ENCODE data around the gene SLC25A23.
"Not testable (repeated sequence)": the region's sequence is repeated elsewhere in the genome, so short reads cannot be mapped to it uniquely, and the experiment has no call there.

SLC25A23 gene

DNA sequence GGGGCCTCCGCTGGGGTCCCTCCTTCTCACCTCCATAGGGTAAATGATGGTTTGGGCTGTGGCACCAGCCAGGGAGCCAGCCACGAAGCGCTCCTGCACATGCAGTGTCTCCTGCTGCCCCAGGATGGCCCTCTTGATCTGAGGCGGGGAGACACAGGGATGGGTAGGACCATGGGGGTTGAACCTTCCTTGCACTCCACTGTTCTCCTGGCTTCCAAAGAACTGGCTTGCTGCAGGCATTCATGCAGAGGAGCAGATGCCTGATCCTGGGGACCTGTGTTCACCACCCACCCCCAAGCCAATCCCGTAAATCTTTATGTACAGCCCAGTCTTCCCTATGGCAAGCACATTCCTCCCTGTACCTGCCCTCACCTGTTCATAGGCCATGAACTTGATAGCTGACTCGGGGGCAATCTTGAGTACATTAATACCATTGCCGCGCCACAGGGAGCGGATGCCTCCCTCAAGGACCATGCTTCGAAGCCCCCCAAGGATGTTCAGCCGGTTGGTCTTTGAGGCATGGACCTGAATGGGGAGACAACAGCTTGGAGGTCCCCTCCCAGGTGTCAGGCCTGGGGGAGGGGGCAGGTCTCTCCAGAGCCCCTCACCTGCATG is 5.5 kb downstream of the SLC25A23 start:
- DNase-seq: no peak

DNA sequence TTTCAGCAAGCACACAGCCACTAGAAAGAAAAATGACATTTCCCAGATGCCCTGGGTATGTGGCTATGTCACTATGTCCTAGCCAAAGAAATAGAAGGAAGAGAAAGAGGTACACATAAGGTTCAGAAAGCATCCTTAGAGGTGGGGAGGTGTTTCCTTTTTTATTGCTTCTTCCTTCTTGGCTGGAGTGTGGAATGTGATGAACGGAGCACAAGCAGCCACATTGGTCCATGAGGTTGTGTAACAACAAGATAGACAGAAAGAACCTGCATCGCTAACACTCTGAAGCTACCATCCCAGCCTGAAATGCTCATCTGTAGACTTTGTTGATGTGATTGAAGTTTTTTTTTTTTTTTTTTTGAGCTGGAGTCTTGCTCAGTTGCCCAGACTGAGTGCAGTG is 6.7 kb downstream of the SLC25A23 start:
- DNase-seq: no peak

DNA sequence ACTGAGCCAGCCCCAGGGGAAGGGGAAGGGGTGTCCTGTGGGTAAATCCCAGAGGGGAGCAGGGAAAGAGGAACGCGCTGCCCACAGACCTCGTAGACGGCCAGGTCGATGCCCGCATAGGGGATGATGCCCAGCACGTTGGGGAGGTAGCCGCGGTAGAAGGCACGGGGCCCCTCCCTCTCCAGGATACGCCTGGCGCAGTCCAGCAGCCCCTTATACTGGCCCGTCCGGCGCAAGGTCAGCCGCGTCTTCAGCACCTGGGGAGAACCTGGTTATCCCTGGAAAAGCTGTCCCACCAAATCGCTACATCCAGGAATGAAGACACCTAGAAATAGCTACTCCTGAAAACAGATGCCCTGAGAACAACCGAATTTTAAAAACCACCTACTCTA is 7.4 kb downstream of the SLC25A23 start:
- DNase-seq: no peak

DNA sequence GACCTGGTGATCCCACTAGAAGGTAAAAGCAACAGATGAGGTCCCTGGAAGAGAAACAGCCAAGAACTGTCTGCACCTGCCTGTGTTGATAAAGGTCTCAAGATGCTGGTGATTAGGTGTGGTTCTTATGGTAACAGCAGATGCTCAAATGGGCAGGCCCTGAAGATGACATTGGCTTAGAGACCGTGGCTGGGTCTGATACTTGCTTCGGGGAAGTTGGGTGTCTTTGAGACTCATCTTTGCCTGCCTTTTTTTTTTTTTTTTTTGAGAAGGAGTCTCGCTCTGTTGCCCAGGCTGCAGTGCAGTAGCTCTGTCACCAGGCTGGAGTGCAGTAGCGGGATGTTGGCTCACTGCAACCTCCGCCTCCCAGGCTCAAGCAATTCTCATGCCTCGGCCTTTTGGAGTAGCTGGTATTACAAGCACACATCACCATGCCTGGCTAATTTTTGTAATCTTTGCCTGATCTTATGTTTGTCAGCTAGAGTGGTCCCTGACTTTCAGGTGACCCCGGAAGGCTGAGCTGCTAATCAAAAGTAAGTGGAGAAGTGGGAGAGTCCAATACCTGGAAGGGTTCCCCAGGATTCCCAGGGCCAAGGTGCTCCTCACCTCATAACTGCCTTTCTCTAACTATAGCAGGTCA is 7.9 kb downstream of the SLC25A23 start:
- DNase-seq: no peak

DNA sequence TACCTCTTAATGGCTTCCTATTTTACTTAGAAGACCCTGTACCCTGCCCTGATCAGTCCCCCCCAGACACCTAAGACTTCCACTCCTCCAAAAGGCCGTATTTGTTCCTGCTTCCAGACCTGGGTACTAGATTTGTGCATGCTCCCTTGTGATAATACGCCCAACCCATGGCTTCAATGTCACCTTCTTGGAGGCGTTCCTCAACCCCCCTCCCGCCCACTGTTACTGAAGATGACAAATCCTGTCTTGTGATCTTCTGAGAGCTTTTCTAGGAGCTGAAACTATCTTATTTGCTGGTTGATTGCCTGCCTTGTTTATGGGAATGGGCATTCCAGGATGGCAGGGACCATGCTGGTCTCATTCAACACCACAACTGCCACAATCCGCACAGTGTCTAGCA is 9.4 kb downstream of the SLC25A23 start:
- DNase-seq: no peak

DNA sequence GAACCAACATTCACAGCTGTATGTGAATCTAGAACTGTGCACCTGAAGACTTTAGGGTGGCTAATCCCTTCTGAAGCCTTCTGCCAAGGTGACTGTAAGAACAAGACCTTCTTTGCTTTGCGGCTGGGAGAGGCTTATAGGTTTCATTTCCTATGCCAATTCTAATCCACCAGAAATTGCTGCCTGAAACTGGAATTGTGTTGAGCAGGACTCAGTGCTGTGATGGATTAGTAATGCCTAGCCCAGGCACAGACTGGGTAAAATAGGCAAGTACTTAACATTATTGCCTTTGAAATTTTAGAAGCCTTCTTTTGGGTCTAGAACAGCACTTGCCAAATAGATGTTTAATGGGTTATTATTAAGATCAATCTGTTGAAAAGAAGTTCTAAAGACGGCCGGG is 11.5 kb downstream of the SLC25A23 start:
- no peak for DNase-seq

DNA sequence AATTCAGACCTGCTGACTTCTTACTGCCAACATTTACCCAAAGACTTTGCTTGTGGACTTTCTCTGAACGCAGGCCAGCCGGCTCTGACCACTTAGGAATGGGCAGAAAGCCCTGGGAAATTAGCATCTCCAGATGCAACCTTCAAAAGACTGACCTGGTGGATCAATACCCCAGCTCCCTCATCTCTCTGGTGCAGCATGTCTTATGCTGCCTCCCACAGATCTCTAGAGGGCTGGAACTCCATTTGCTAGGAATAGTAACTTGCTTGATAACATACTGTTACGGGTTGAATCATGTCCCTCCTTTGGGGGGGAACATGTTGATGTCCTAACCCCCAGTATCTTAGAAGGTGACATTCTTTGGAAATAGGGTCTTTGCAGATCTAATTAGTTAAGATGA is 13.1 kb downstream of the SLC25A23 start:
- no peak for DNase-seq

DNA sequence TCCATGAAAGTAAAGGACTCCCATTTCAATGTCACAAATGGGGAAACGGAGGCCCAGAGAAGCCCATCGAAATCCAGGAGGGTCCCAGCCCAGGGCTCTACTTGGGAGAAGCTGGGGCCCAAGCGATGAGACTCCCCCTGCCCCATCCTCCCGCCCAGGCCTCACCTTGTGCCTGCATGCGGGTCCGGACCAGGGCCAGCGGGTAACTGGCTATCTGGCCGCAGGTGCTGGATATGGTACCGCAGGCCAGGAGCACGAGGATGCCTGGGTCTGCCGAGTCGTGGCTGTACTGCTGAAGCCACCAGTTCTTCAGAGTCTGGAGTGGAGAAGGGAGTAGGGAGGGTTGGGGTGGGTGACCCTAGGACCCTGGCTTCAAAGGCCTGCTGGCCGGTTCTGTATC is 15.6 kb downstream of the SLC25A23 start:
- DNase-seq: no peak

DNA sequence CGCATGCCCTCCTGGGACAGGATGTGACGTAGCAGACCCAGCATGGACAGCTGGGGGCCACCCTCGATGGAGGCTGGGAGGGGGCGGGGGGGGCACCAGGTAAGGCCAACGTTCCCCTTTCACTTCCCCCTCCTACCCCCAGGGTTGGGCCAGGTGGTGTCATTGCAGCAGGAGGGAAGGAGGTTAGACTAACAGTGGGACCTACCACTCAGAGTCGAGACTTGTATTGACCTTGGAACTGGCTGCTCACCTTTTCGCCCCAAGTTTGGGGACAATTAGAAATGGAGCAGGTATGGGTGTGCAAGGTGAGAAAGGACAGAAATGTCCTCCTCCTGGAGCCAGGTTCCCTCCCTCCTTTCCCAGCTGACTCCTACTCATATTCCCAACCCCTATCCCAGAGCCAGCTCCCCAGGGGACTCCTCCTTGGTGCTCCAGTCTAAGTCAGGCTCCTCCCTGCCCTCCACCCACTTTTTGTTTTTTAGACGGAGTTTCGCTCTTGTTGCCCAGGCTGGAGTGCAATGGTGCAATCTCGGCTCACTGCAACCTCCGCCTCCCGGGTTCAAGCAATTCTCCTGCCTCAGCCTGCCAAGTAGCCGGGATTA is 17.4 kb downstream of the SLC25A23 start:
- no peak for DNase-seq

DNA sequence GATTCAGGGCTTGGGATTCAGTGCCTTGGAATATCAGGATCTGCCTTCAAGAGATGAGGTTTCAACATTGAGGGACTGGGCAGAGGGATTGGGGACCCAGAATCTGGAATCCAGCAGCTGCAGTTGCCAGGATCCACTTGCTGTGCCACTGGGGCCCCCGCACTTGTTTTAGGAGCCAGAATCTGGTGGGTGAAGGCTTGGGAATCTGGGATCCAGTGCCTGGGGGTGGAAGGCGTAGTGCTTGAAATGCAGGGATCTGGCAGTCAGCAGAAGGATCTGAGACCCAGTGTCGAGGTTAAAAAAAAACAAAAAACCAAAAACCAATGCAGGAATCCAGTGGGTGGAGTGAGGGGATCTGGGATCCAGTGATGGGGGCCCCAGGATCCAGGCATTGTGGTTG is 18.7 kb downstream of the SLC25A23 start:
- no peak for DNase-seq

DNA sequence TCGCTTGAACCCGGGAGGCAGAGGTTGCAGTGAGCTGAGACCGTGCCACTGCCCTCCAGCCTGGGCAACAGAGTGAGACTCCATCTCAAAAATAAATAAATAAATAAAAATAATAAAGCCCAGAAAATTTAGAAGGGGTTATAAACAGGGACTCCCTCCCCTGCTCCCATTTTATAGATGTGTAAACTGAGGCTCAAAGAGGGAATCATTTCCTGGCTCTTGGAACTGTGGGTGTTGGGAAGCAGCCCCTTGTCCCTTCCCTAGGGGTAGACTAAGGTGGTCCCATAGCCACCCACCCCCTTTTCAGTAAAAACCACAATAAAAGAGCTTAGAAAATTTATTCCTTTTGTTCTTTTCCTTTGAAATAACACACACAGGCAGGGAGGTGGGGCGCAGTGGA is 19.8 kb downstream of the SLC25A23 start:
- DNase-seq: no peak

DNA sequence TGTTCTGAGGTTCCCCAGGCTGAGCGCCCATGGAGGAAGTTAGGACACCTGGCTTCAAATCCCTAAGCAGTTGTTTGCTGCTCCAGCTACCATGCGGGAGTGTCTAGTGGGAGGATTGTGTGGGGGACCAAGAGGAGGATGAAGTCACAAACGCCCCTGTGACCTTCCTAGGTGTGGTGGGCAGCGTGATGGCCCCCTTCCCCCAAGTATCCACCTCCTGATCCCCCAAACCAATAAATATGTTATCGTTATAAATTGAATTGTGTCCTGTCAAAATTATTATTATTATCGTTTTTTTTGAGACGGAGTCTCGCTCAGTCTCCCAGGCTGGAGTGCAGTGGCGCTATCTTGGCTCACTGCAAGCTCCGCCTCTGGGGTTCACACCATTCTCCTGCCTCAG is 25.9 kb downstream of the SLC25A23 start, which contains the start of gene SLC25A41:
TSS of gene SLC25A41 (minus strand) at position 101 of the 400 bp plus-strand sequence. CDS start at position 31, 70 bp downstream.
- no peak for DNase-seq

DNA sequence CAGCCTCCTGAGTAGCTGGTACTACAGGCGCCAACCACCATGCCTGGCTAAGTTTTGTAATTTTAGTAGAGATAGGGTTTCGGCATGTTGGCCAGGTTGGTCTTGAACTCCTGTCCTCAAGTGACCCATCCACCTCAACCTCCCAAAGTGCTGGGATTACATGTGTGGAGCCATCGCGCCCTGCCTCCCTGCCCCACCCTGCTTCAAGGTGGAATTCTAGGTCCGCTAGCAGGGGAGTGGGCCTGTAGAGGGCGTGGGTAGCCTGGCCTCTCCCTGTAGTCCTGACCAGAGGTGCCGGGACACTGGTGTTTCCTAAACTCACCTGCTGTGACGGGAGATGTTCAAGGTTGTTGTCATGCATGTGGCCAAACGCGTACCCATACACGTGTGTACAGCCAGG is 26.4 kb downstream of the SLC25A23 start:
- DNase-seq: no peak

DNA sequence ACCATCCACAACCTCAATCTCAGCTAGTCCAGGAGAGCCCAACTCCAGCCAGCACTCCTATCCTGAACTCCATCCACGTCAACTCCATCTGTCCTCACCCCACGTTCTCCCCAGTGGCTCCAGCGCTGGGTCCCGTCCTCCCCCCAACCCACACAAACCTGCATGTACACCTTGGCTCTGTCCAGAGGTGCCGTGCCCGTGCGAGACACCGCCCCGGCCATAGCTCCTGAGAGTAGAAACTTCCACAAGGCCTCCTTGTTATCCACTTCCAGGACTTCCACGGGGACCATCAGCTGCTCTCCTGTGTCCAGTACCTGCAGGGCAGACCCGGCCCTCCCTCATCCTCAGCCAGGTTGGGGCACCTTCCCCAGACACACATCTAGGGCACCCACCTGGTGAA is 27.7 kb downstream of the SLC25A23 start:
- no peak for DNase-seq

DNA sequence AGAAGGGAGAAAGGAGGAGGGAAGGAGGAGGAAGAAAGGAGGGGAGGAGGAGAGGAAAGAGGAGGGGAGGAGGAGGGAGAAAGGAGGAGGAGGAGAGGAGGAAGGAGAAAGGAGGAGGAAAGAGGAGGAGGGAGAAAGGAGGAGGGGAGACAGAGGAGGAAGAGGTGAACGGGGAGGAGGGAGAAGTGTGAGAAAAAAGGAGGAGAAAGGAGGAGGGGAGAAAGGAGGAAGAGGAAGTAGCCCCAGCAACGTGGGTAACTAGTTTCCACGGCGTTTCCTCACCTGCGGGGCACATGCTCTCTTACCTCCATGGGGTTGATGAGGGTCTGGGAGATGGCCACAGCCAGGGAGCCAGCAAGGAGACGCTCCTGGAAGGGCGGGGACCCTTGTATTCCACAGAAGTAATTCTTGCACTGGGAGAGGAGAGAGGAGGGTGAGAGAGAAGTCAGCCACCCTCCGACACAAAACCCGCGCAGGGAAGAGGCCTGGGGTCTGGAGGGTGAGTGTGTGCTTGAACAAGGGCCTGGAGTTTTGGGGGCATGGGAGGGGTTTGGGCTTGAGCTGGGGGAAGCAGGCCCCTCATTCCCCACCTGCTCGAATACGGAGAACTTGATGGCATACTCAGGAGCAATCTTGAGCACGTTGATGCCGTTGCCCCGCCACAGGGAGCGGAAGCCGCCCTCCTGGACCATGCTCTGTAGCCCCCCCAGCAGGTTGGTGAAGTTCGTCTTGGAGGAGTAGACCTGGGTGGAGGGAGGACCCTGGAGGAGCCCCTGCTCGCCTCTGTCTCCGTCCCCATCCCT is 30.0 kb downstream of the SLC25A23 start:
- DNase-seq: no peak

DNA sequence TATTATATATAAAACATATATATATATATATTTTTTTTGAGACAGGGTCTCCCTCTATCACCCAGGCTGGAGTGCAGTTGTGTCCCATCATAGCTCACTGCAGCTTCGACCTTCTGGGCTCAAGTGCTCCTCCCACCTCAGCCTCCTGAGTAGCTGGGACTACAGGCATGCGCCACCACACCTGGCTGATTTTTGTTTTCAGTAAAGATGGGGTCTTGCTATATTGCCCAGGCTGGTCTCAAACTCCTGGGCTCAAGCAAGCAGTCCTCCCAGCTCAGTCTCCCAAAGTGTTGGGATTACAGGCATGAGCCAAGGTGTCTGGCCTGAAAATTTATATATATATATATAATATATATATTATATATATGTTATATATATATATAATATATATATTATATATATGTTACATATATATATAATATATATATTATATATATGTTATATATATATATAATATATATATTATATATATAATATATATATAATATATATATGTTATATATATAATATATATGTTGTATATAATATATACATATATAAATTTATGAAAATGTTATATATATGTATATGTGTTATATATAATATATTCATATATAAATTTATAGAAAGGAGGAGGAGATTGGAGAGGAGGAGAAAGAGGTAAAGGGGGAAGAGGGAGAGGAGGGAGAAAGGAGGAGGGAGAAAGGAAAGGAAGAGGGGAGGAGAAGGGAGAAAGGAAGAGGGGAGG is 30.7 kb downstream of the SLC25A23 start:
- not testable (repeated sequence) for DNase-seq

DNA sequence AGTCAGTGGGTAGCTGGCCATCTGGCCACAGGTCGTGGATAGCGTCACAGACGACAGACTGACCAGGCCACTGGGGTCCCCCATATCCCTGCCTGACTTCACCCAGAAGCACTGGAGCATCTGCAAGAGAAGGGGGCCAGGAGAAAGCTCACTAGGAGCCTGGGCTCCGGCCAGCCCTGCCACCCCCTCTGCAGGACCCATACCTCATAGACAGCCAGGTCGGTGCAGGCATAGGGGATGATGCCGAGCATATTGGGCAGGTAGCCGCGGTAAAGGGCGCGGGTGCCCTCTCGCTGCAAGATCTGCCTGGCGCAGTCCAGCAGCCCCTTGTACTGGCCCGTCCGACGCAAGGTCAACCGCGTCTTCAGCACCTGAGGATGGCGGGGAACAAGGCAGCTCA is 32.5 kb downstream of the SLC25A23 start:
- DNase-seq: no peak

DNA sequence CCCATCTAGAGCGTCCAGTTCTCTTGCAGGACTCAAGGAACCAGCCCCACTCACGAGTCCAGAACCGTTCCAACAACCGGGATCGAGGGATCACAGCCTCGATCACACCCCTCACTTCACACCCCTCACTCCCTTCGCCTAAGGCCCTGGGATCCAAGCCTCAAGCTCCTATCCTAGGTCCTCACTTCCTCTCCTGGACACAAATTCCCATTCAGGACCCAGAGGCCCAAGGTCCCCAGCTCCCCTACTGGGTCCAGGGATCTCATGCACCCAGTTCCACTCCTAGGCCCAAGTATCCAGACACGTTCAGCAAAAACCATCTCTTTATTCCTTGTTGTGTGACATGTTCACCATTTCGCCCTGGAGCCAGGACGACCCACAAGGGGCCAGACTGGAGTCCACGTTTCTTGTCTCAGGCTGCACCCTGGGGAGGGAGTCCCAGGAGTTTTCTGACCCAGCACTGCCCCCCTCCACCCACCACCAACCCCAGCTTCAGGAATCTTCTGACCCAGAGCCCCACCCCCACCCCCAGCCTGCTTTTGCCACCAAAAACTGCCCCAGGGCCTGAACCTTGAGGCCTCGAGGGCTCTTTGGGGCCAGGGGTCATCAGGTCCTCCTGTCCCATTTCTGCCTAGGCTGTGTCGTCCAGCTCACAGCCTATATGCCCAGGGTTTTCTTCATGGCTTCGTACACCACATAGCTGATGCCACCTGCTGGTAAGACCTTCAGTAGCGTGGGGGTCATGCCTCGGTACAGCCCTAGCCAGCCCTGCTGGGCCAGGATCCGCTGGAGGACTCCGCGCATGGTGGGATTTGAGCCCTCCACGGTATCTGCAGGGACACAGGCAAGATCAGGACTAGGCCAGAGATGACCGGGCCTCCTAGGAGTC is 33.6 kb downstream of the SLC25A23 start:
- no peak for DNase-seq

DNA sequence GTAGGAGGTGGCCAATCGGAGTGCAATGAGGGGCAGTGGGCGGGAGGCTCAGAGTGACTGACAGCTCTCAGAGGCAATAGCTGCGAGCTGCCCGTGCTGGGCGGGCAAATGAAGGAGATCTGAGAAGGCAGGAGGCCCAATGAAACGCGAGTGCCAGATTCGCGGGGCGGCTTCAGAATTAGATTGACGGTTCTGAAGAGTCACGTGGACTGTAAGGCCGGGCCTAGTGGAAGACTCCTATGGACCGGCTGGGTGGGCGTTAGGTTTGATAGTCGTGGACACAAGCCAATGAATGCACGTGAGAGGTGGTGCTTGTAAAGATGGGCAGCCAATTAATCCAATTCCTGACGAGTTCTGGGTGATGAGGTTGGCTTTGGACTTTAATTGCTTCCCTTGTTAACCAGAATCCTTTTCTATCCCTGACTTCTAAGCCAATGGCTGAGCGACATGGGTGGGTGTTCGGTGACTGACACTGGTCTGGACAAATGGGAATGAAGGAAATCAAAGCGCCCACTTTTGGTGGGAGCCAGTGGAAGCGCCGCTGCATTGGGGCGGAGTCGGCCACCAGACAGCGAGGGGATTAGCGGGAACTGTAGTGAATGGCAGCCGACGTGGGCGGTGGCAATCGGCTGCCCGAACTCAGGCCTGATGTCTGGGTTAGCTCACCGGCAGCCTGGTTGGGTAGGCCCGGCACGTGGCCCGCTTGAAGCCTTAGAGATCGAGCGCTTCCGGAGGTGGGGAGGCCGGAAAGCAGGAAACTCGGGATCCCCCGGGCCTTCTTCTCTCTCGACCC is 34.5 kb downstream of the SLC25A23 start:
- DNase-seq: peak; percentile 97 to 100

DNA sequence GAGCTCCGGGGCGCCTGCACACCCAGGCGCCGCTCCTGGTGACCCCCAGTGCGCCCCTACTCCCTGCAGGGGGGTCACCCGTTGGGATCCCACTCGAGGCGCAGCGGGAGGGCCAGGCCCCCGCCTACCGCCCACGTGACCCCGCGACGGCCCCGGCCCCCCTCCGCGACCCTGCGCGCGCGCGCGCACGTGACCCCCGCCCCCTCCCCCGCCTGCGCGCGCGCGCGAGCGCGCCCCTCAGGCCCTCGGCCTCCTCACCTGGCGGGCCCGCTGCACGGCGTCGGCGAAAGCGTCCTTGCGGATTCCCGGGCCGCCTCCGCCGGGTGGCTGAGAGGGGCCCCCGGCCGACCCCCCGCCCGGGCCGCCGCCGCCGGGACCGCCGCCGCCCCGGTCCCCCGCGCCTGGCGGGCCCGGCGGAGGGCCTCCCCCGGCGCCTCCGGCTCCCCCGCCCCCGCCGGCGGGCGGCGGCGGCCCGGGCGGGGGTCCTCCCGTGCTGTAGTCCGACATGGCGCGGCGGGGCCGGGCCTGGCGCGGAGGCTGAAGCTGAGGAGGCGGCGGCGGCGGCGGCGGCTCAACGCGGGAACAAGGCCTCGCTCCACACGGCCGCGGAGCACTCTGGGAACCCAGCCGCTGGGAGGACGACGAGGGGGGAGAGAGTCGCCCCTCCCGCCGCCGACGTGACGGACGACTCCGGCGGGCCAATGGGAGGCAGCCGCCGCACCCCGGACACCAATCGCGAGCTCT is 35.2 kb downstream of the SLC25A23 start, which contains the start of gene KHSRP:
TSS of gene KHSRP (minus strand) at position 617 of the 744 bp plus-strand sequence. CDS start at position 507, 110 bp downstream.
- DNase-seq: peak; percentile 40 to 53
